ENCODE measurements around the gene CAPRIN1. TPM values are rescaled to one million over a fixed set of nuclear protein-coding genes. Genes with fewer than 3 reads are reported as not detected.
"Not testable (repeated sequence)": the region's sequence is repeated elsewhere in the genome, so short reads cannot be mapped to it uniquely, and the experiment has no call there.

CAPRIN1 gene
- polyA plus RNA-seq, 3 donors = 238 to 310 (median 256) TPM

DNA sequence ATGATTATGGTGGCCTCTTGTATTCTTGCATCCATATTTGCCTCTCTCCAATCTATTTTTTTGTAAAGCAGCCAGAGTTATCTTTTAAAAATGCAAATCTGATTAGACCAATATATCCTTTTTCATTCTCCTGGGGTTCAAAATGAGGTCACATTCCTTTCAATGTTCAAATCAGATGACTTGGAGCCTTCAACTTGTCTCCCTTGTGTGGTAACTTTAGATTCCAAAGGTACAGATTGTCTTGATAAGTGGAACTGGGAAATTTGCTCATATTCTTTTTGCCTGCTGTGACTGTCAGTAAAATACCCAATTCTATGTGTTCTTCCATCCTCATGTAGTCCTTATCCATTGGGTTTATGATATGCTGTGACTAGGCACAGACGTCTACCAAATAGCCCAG, 15.1 kb upstream of the CAPRIN1 start:
- no peak for DNase-seq (ENCODE audit: extremely low read depth in 1 of 11, low read depth in 9 of 11, low spot score in 4 of 11)

DNA sequence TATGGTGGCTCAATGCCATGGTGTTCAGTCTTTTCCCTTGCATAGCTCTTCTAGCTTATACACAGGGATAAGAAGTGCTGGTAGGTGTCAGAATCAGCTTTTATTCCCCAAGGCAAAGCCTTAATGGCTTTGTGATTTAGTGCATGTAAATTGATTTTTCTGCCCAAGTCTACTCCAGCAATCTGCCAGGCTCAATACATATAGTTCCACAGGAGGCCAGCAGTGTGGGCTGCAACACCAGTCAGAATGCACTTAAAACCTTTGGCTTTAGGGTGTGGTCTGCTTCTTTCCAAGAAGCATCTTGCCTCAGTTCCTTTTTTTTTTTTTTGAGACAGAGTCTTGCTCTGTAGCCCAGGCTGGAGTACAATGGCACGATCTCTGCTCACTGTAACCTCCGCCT, 14.5 kb upstream of the CAPRIN1 start:
- no peak for DNase-seq (ENCODE audit: extremely low read depth in 1 of 11, low read depth in 9 of 11, low spot score in 4 of 11)

GRCh38 chr11:34040571-34040970, 11.0 kb upstream of the CAPRIN1 start:
- no peak for DNase-seq (ENCODE audit: extremely low read depth in 1 of 11, low read depth in 9 of 11, low spot score in 4 of 11)

- DNase-seq (ENCODE audit: extremely low read depth in 1 of 11, low read depth in 9 of 11, low spot score in 4 of 11) = no peak
Measured at GRCh38 chr11:34044664-34045485, 6.7 kb upstream of the CAPRIN1 start.

- DNase-seq (ENCODE audit: extremely low read depth in 1 of 11, low read depth in 9 of 11, low spot score in 4 of 11) = no peak
Measured at GRCh38 chr11:34049028-34049427, 2.5 kb upstream of the CAPRIN1 start.

- DNase-seq (ENCODE audit: extremely low read depth in 1 of 11, low read depth in 9 of 11, low spot score in 4 of 11) = peak in 2 of 11 donors; percentile 40 to 42
Measured at GRCh38 chr11:34050581-34051348, 766 bp upstream of the CAPRIN1 start.

DNA sequence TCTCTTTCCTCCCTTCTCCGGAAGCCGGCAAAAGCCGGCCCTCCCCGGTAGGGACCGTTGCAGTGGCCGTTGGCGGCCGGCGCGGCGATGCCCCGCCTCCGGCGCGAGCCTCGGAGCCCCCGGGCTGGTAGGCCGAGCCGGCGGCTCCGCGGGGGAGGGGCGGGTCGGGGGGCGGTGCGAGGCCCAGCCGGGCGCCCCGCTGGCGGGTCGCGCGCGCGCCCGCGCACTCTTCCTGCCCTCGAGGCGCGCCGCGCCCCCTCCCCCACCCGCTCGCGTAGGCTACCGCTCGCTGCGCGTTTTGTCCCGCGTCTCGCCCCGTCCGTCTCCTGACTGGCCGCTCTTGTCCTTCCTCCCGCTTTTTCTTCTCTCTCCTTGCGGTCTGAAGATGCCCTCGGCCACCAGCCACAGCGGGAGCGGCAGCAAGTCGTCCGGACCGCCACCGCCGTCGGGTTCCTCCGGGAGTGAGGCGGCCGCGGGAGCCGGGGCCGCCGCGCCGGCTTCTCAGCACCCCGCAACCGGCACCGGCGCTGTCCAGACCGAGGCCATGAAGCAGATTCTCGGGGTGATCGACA, 591 bp downstream of the CAPRIN1 start:
- DNase-seq (ENCODE audit: extremely low read depth in 1 of 11, low read depth in 9 of 11, low spot score in 4 of 11) = peak; percentile 77 to 91 (median 87)

DNA sequence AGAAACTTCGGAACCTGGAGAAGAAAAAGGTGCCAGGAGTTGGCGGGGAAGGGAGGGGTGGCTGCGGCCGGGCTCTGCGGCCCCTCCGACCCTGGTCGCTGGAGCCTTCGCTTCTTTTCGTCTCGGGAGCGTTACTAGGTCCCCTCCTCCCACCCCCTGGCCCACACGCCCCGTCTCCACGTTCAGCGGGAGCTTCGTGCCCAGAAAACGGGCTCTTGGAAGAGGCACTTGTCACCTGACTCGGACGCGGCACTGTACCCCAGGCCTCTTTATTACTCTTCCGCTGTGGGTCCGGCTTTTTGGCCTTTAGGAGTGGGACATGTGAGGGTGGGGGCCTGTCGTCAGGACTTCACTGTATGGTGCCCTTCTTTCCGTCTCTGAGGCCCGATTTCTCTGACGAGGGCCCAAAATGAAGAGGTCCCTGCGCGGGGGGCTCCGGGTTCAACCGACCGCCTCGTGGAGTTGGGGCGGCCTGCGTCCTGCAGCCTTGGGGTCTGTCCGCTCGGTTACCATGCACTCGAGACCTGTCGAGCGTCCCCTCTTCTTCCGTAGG, 1.2 kb downstream of the CAPRIN1 start:
- peak in 3 of 11 donors; percentile 13 to 22 (median 14) for DNase-seq (ENCODE audit: extremely low read depth in 1 of 11, low read depth in 9 of 11, low spot score in 4 of 11)

GRCh38 chr11:34053161-34053686, 1.7 kb downstream of the CAPRIN1 start:
- peak; percentile 49 to 70 (median 62) for DNase-seq (ENCODE audit: extremely low read depth in 1 of 11, low read depth in 9 of 11, low spot score in 4 of 11)

DNA sequence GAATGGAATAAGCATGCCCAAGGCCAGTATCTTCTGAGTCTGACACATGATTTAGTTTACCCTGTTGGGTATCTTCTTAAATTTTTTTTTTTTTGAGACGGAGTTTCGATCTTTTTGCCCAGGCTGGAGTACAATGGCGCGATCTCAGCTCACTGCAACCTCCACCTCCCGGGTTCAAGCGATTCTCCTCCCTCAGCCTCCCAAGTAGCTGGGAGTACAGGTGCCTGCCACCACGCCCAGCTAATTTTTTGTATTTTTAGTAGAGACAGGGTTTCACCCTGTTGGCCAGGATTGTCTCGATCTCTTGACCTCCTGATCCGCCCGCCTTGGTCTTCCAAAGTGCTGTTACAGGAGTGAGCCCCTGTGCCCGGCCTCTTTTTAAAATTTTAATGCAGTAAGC, 2.8 kb downstream of the CAPRIN1 start:
- not testable (repeated sequence) for DNase-seq (ENCODE audit: extremely low read depth in 1 of 11, low read depth in 9 of 11, low spot score in 4 of 11)

DNA sequence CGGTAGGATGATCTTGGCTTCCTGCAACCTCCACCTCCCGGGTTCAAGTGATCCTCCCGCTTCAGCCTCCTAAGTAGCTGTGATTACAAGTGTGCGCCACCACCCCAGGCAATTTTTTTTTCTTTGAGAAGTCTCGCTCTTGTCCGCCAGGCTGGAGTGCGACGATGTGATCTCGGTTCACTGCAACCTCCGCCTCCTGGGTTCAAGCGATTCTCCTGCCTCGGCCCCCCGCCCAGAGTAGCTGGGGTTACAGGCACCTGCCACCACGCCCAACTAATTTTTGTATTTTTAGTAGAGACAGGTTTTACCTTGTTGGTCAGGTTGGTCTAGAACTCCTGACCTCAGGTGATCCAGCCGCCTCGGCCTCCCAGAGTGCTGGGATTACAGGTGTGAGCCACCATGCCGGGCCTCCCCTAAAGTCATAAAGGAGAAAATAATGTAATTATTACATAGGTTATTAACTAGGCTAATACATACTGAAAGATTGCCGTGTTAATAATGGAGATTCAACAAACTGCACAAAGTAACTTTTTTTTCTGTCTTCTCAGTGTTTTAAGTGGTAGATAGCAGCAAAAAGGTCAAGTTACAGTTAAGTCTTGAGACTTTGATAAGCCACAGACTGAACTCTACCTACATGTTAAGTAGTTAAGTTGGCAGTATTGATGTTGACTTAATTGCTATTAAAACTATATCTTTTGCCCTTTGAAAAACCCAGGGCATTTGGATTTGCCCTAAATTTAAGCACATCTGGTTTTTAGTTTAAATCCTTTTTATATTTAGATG, 3.9 kb downstream of the CAPRIN1 start:
- no peak for DNase-seq (ENCODE audit: extremely low read depth in 1 of 11, low read depth in 9 of 11, low spot score in 4 of 11)

GRCh38 chr11:34056672-34057071, 5.1 kb downstream of the CAPRIN1 start:
- DNase-seq (ENCODE audit: extremely low read depth in 1 of 11, low read depth in 9 of 11, low spot score in 4 of 11) = no peak

DNA sequence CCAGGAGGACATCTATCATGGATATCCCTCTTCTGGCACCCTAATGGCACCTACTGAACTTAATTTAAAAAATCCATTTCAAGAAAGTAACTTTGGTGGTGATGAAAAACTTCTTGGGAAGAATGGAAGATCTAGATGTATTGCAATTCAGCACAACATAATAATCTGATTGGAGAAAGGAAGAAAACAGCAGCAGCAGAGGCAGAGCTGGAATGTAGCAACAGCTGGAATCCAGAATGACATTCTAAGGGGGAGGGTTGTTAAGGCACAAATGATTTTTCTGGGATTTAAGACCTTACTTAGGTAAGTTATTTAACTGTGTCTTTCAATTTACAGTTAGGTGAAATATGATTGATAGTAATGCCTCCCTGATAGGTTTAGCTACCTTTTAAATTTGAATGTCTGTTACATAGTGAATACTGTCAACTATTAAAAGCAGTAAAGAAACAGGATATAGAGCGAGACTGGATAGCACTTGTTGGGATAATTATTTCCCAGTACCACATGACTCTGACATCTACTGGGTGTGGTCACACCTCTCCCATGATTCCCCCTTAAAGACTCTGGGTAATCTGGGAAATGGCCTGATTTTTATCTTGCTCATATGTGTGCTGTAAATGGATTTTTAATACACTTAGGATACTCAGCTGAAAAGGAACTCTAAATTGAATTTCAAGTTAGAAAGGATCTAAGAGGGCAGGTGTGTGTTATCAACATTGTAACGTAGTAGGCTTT, 11.7 kb downstream of the CAPRIN1 start:
- no peak for DNase-seq (ENCODE audit: extremely low read depth in 1 of 11, low read depth in 9 of 11, low spot score in 4 of 11)

GRCh38 chr11:34064291-34064690, 12.8 kb downstream of the CAPRIN1 start:
- DNase-seq (ENCODE audit: extremely low read depth in 1 of 11, low read depth in 9 of 11, low spot score in 4 of 11) = no peak

GRCh38 chr11:34065505-34066203, 14.1 kb downstream of the CAPRIN1 start:
- no peak for DNase-seq (ENCODE audit: extremely low read depth in 1 of 11, low read depth in 9 of 11, low spot score in 4 of 11)

DNA sequence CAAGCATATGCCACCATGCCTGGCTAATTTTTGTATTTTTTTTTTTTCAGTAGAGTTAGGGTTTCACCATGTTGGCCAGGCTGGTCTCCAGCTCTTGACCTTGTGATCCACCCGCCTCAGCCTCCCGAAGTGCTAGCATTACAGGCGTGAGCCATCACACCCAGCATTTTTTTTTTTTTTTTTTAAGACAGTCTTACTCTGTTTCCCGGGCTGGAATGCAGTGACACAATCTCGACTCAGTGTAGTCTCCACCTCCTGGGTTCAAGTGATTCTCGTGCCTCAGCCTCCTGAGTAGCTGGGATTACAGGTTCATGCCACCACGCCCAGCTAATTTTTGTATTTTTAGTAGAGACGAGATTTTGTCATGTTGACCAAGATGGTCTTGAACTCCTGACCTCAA, 15.2 kb downstream of the CAPRIN1 start:
- DNase-seq (ENCODE audit: extremely low read depth in 1 of 11, low read depth in 9 of 11, low spot score in 4 of 11) = not testable (repeated sequence)

GRCh38 chr11:34067383-34068065, 16.0 kb downstream of the CAPRIN1 start:
- no peak for DNase-seq (ENCODE audit: extremely low read depth in 1 of 11, low read depth in 9 of 11, low spot score in 4 of 11)

Data from renal cortex interstitium (tissue), 11 donors.